GM21515 (cell line): Measurements from ENCODE around the gene TOP3B.

Source experiments
- ATAC-seq: cut with Tn5 transposase; IDR thresholded peaks from one replicate; pipeline ENCODE4 v1.9.1; 2021; ENCODE audit not compliant: unreplicated experiment

Gene TOP3B

DNA sequence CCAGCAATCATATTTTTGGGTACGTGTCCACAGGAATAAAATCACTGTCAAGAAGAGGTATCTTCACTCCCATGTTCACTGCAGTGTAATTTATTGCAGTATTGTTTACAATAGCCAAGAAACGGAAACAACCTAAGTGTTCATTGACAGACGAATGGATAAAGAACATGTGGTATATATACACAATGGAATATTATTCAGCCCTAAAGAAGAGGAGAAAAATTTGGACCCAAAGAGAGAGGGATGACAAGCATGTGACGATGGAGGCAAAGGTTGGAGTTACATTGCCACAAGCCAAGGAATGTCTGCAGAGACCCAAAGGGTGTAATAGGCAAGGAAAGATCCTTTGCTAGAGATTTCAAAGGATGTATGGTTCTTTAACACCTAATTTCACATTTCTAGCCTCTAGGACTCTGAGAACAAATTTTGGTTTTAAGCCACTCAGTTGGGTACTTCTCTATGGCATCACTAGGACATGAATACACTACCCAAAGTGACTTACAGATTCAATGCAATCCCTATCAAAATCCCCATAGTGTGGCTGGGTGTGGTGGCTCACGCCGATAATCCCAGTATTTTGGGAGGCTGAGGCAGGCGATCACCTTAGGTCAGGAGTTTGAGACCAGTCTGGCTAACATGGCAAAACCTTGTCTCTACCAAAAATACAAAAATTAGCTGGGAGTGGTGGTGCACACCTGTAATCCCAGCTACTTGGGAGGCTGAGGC, 31.1 kb upstream of the TOP3B start:
- ATAC-seq: no peak

DNA sequence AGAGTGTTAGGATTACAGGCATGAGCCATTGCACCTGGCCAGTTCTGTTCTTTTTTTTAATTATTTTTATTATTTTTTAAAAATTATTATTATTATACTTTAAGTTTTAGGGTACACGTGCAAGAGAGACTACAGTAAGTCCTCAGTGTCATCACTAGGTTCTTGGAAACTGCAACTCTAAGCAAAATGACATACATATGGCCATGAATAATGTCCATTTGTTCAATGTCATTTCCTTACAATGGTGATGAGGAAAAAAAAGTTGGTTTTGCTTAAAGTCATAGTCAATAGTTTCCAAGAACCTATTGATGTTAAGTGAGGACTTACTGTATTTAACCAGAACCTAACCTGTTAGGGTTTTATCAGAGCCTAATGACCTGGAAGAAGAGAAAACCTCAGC, 29.4 kb upstream of the TOP3B start:
- no peak for ATAC-seq

DNA sequence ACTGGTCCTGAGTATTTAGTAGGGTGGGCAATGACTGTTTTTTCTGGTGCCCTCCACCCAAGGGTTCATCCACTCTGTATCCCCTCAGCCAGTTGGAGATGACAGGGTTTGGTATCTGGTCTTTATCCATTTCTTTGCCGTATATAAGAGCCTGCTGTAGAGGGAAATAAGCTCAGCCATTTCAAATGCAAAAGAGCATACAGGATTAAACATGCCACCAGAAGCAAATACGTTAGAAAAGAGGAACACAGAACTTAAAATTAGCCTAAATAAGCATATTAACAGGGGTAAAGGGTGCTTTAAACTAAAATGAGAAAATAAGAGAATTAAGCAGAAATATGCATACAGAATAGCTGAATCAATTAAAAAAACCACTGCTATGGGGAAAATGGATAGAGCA, 27.8 kb upstream of the TOP3B start:
- no peak for ATAC-seq

DNA sequence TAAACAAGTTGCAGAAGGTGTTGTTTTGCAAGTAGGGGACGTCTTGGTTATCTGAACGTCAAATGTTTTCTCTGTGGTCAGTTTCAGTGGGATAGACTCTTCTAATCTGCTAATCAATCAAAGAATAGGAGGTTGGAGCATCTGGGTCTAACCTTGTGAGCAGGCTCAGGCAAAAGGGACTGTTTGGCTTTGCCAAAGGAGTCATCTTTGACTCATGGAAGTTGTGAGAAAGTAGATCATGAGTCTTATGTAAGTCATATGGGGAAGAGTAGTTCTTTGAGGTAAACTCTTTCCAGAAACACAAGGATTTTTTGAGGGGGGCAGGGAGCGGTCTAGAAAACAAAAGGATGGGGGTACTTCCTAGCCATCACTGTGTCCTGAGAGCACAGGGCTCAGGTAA, 27.1 kb upstream of the TOP3B start:
- ATAC-seq: no peak

DNA sequence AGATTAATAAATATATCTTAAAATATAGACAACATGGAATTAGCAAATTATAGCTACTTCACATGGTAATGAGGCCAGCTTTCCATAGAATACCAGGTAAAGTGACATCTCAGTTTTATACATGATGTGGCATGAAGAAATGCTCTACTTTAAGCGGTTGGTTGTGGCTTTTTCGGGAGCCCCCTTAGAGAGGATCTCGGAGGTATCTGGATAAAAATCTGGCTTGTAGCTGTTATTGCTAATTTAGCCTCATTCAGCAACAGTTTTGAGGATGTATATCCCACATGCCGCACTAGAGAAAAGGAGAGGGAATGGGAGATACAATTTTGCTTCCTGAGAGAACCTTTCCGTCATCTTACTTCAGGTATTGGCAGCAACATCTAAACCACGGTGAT, 24.0 kb upstream of the TOP3B start:
- ATAC-seq: no peak

DNA sequence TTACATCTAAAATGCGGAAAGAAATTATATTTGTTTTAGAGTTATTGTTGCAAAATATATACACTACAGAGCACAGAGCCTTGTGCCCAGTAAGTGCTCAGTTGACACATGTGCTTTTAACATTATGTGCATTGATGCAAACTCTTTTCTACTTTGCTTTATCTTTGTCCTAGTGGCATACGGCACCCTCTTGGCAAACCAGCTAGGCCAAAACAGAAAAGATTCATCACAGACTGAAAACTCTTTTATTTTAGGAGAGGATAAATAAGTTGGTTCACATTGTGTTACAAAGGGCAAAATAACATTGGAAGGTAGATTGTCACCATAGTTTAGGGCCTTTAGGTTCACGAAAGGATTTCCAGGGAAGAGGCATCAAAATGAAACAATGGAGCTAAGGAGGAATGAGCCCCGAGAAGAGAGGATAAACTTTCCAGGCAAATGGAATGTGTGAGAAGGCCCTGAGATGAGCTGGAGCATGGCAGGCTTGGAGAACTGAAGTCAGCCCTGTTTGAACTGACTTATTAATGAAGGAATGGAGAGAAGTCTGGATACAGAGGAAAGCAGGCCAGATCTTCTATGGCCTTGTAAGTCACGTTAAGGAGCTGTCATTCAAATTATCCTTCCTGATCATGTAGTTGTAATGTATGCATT, 23.5 kb upstream of the TOP3B start:
- no peak for ATAC-seq

DNA sequence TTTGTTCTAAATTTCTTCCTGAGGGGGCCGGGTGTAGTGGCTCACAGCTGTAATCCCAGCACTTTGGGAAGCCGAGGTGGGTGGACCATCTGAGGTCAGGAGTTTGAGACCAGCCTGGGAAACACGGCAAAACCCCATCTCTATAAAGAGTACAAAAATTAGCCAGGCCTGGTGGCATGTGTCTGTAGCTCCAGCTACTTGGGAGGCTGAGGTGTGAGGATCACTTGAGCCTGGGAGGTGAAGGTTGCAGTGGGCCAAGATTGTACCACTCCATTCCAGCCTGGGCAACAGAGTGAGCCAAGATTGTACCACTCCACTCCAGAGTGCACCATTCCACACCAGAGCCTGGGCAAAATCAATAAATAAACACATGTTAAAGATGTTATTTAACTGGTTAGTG, 20.6 kb upstream of the TOP3B start:
- ATAC-seq: no peak

DNA sequence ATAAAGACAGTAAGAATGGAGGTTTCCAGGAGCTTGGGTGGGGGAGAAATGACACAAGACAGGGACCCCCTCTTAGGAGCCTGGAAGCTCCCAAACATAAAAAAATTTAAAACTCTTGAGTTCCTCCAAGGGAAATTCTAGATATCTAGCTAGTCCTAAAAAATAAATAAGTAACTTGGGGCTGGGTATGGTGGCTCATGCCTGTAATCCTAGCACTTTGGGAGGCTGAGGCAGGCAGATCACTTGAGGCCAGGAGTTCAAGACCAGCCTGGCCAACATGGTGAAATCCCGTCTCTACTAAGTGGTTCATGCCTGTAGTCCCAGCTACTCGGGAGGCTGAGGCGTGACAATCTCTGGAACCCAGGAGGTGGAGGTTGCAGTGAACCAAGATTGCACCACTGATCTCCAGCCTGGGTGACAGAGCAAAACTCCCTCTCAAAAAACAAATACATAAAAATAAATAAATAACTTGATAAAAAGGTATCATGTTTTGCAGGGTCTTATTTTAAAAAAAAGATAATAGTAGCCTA, 20.0 kb upstream of the TOP3B start:
- ATAC-seq: no peak

DNA sequence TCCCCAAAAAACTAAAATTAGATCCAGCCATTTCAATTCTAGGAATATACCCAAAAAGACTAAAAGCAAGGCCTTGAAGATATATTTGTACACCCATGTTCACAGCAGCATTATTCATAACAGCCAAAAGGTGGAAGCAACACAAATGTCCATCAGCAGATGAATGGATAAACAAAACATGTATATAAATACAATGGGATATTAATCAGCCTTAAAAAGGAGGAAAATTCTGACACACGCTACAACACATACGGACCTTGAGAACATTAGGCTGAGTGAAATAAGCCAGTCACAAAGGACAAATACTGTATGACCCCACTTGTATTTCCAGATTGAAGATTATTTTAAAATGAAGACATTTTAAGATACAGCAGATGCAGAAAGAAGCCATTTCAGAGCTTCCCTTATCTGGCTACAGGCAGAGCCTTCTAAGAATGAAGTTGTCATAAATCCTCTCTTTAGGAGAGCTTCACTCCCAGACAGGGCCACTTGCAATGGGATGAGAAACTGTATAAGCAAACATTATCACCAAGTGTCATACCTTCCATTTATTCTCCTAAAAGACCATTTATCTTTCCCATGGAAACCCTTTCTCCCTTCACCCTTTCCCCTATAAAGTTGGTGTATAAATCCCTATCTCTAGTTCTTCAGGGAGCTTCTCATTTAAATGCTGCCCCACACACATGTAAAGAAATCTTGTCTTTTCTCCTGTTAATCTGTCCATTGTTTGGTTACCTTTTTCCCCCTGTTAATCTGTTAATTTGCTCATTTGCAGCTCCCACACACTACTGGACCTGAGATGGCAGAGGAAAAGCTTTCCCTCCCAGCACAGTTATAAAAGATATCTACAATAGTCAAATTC, 19.3 kb upstream of the TOP3B start:
- no peak for ATAC-seq

DNA sequence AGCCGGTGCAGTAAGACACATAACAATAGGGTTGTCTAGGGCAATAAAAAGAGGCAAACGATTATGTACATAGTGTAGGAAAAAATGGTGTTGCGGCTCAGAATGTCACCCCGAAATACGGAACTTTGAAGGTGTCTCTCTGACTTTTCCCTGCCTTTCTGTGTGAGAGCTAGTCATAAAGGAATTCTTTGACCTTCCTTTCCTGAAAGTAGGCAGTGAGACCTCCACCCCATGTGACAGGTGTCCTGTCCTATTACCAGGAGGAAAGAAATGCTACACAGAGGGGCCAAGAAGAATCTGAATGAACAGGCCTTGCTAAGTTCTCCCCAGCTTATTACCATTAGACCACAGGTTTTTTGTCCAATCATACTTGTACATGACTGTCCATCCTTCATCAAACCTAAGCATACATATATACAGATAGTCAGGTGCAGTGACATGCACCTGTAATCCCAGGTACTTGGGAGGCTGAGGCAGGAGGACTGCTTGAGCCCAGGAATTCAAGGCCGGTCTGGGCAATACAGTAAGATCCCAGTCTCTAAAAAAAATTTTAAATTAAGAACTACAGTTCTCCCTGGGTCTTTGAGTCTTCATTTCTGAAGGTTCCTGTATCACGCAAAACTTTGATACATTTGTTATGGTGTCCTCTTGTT, 16.1 kb upstream of the TOP3B start:
- ATAC-seq: no peak

DNA sequence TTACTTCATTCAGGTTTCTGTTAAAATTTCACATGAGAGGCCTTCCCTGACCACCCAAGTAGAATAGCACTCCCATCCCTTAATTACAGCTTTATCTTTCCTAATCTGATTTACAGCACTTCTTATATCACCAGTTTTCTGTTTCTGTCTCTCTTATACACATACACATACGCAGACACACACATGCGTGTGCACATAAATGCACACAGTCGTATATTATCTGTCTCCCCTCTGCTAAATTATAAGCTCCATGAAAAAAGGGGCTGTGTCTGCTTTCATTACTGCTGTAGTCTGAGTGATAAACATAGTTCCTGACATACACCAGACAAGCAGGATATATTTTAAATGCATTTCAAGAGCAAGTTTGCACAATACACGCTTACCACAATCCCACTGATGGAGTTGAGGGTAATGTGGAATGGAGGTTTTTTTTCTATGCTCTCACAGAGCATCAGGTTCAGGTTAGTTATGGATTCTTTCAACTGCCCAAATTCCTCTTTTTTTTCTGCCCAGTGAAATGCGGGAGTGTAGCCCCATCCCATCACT, 13.7 kb upstream of the TOP3B start:
- ATAC-seq: no peak

DNA sequence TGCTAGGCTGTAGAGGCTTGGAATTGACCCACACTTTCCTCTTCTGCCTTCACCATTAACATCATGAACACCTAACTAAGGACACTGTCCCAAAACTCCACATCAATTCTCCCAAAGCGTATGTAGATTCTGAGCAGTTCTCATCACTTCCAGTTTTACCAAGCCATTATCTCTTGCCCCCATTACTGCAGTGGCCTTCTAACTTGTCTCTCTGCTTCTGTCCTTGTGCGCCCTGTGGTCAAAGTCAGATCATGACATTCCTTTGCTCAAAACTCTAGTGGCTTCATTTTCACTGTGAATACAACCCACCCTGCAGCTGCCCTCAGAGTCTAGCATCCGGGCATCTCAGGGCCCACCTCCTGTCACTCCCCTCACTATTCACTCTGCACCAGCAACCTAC, 13.1 kb upstream of the TOP3B start:
- ATAC-seq: no peak

DNA sequence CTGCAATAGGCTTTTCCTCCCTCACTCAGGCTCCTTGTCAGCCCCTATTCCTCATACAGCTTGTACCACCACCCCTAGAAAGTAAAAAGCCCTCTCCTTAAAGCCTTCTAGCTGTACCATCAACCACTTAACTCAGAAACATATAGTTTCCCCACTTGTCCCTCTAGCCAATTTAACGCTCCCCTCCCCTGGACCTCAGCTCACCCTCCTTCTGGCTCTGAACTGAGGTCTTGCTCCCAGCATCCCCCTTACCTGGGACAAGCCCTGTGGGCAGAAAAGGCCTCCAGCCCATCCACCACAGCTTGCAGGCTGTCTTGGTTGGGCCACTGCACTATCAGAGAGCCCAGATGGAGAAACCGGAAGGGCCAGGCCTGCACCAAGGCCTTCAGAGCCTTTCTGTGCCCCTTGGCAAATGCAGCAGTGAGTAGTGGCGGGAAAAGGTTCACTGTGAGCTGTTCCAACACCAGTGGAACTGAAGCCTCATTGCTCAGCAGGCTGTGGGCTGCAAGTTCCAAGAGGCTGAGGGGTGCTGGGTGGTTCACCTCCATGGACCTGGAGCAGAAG, 12.4 kb upstream of the TOP3B start:
- ATAC-seq: no peak

DNA sequence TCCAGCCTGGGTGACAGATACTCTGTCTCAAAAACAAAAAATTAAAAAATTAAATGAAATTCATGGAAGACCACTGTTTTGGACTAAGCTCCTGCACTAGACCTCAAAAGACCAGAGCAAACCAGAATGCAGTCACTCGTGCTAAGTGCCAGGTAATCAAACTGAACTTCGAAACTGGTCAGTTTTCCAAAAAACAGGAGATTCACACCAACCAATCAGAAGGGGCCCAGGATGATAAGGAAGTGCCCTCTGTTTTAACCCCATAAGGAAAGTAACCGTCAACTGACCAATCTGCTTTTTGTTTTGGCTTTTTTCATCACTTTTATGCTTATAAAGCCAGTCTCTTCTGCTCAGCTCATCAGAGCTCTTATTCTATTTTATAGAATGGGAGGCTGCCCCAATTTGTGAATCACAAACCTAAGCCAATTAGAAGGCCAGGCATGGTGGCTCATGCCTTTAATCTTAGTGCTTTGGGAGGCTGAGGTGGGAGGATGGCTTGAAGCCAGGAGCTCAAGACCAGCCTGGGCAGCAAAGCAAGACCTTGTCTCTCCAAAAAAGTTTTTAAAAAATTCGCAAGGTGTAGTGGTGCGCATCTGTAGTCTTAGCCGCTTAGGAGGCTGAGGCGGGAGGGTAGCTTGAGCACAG, 10.1 kb upstream of the TOP3B start:
- ATAC-seq: no peak

DNA sequence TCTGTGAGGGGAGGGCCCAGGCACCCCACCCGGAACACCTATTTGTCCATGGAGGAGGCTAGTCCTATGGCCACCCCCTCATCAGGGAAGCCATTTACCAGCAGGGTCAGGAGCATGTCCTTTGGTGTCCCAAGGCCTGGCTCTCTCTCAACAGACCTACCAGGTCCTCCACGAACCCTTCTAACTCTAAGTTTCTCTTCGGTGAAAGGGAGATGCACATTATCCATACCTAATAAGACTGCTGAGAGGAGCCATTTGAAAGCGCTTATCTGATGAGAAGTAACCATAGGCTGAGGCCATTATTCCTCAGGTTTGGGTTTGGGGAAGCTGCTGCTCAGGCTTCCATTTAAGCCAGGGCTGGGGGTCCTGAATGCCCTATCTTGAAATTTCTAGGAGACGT, 9.2 kb upstream of the TOP3B start:
- ATAC-seq: no peak

DNA sequence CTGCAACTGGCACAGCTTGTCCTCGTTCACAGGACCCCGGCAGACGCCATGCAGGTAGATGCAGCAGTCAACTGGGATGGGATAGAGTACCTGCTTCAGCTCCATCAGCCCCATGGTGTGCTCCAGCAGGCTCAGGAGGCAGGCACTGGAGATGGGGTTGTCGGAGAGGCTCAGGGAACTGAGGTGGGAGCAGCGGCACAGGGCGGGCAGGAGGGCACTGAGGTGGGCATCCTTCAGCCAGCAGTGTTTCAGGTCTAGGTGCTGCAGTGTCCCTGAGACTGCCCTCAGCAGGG, 8.7 kb upstream of the TOP3B start:
- no peak for ATAC-seq

DNA sequence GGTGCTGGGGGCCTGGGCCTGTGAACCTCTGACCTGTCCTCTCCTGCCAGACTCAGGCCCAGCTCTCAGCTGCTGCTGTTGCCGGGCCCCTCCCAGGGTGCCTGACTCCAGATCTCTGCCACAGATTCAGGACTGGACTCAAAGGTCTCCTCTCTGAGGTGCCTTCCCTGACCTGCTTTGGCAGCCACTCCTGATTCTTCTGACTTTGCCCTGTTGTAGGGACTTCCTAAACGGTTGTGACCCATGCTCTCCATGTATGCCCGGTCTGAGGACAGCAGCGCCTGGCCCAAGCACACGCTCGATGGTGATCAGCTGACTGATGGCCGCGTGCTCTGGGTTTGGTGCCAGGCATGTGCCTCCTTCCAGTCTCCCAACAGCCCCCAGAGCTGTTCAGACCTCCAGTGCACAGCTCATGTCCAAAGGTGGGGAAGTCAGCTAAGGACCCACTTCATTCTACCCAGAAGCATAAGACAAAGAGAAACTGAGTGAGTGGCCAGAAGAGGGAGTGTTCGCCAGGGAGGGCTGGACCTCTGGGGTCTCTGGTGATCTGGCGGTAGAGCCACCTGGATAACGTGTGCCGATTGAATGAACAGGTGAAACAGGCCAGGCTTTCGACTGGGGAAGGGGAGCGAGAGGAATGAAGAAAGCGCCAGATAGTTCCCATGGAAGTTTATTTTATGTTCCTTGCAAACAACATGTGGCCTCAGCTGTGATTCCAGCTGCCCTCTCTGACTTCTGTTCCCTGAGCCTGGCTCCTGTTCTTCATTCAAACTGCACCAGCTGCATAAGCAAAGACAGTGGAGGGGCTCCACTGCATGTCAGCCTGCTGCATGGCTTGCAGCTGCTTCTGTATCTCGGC, 8.1 kb upstream of the TOP3B start:
- ATAC-seq: no peak

DNA sequence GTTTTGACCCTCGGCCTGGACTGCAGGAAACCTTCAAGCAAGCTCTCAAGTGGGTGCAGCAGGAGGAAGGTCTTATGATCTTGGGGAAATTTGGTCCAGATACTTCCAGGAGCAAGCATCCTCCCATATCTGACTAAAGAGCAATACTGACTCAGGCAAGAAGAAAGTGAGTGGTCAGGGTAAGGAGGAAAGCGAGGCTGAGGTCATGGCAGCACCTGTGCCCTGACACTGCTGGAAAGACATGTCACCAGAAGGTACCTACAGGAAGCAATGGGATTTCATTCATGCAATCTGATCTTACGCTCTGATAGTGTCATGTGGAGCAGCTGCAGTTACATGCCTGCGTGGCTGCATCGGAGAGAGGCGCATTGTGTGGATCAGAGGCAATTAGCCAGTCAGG, 6.5 kb upstream of the TOP3B start:
- ATAC-seq: no peak

DNA sequence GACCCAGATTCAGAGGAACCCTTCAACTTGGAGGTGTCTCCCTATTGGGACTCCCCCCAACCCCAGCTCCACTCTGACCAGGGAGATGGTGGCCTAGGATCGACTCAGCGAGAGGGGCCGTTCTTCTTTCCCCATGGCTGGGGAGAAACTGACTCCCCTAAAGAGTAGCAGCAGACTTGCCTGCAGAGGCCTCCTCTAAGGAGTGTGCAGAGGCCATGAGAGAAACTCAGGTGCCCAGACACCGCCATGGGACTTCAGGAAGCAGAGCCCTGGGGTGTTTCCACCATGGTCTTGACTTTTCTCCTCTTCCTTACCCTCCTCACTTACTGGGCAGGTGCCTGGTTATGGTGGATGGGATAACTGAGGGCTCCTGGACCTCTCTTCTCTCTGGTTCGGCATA, 2.6 kb upstream of the TOP3B start:
- ATAC-seq: no peak

DNA sequence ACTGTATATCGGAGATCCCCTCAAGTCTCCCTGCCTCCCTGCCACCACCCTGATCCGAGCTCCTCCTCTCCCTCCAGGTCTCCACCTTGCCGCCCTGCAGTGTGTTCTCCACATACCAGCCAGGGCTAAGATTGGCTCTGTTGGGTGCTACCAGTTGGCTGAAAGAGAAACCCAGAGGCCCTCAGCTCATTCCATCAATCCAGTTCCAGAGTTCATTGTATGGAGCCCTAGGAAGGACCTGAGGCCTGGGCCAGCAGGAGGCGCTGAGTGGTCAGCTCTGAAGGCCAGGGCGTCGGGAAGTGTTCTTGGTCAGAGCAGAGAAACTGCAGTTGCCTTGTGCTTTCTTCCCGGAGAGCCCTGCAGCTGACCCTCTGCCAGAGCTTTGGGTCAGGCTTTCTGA, 2.2 kb upstream of the TOP3B start:
- ATAC-seq: no peak
